Upper lobe of left lung (tissue), 6 donors: ENCODE results near the gene FBXO27. TPM values are rescaled to one million over a fixed set of nuclear protein-coding genes. Genes with fewer than 3 reads are reported as not detected.
"Not testable (repeated sequence)": the region's sequence is repeated elsewhere in the genome, so short reads cannot be mapped to it uniquely, and the experiment has no call there.

Experiments used
- ATAC-seq, 2 donors: fragments of 200-7000 bp; cut with Tn5 transposase; one replicate each; pipeline ENCODE4 v1.9.1; 2022; ENCODE audit warnings: mild to moderate bottlenecking in 2 of 2, moderate library complexity in 2 of 2; ENCODE audit not compliant: low FRiP score in 2 of 2
- DNase-seq, 2 donors: peaks; one replicate each; pipeline ENCODE4 v3.0.0-alpha.2; 2019 to 2020
- H3K27ac ChIP-seq, 4 donors: fragments of 200-600 bp; sonication (generic); one replicate each; pipeline ENCODE4 v1.5.1; 2016 to 2019
- H3K27me3 ChIP-seq, 4 donors: fragments of 200-600 bp; sonication (generic); one replicate each; pipeline ENCODE4 v1.5.1; 2017 to 2019
- H3K36me3 ChIP-seq, 4 donors: fragments of 200-600 bp; sonication (generic); one replicate each; pipeline ENCODE4 v1.5.1; 2016 to 2019
- H3K4me1 ChIP-seq, 4 donors: fragments of 200-600 bp; sonication (generic); one replicate each; pipeline ENCODE4 v1.5.1; 2018 to 2019
- H3K4me3 ChIP-seq, 4 donors: fragments of 200-600 bp; sonication (generic); one replicate each; pipeline ENCODE4 v1.5.1; 2017 to 2019; ENCODE audit warnings: mild to moderate bottlenecking in 2 of 4, moderate library complexity in 1 of 4
- H3K9me3 ChIP-seq, 4 donors: fragments of 200-600 bp; sonication (generic); one replicate each; pipeline ENCODE4 v1.5.1; 2018 to 2019
- EP300 ChIP-seq, 4 donors: sonication (generic); formaldehyde crosslinking; IDR thresholded peaks; one replicate each; pipeline ENCODE4 v1.5.1; 2017; ENCODE audit warnings: antibody characterized with exemption in 4 of 4, control low read depth in 2 of 4
- POLR2A ChIP-seq, 4 donors: fragments of 450-650 bp; IDR thresholded peaks; one replicate each; pipeline ENCODE4 v1.5.1; 2016 to 2017; ENCODE audit warnings: antibody characterized with exemption in 4 of 4, mild to moderate bottlenecking in 2 of 4
- POLR2AphosphoS5 ChIP-seq, 2 donors: sonication (generic); formaldehyde crosslinking; IDR thresholded peaks; one replicate each; pipeline ENCODE4 v1.5.1; 2017; ENCODE audit warnings: antibody characterized with exemption in 2 of 2
- WGBS, 2 donors: methylation state at CpG; one replicate each; pipeline ENCODE4 v1.1.5; 2017 to 2018; 5-methylcytosine and 5-hydroxymethylcytosine counted together
- total RNA-seq, 6 donors: library from RNA; depleted of rRNA in 4 of 6; stranded (reverse); fragments of >200 nt in 4 of 6; gene quantifications; one replicate each; pipeline versions ENCODE4 v1.1.0 to v1.2.1, GENCODE V29; 2016 to 2021
- TF ChIP-seq, protein P1 (sequence below), 6 experiments: fragments of 450-650 bp in 4 of 6; fragments of 200-600 bp in 2 of 6; sonication (generic) in 2 of 6; IDR thresholded peaks; one replicate each; pipeline ENCODE4 v1.5.1; 2016 to 2019; ENCODE audit warnings: antibody characterized with exemption in 6 of 6
- donor health status: DM: no; HTN: no; CAD: no; lungs with moderate emphysema.
- donor health status: DM: no; HTN: yes; CAD: no; lungs with severe emphysema.

FBXO27 gene
- total RNA-seq, 6 donors from 2014 or later, result 1.0 to 9.3 (median 6.3) TPM

DNA sequence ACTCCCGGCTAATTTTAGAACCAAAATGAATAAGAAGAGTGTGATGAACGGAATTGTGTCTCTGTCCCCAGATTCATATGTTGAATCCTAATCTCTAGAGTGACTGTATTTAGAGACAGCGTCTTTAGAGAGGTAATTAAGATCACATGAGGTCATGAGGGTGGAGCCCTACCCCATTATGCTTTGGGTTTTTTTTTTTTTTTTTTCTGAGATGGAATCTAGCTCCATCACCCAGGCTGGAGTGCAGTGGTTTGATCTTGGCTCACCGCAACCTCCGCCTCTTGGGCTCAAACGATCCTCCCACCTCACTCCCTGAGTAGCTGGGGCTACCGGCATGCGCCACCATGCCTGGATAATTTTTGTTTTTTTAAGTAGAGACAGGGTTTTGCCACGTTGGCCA, 27.9 kb downstream of the FBXO27 start:
- H3K27me3 ChIP-seq, result no peaks in the 10 kb centered on the region
- no peaks in the 10 kb centered on the region for H3K4me1 ChIP-seq
- TF ChIP-seq, protein P1, sequence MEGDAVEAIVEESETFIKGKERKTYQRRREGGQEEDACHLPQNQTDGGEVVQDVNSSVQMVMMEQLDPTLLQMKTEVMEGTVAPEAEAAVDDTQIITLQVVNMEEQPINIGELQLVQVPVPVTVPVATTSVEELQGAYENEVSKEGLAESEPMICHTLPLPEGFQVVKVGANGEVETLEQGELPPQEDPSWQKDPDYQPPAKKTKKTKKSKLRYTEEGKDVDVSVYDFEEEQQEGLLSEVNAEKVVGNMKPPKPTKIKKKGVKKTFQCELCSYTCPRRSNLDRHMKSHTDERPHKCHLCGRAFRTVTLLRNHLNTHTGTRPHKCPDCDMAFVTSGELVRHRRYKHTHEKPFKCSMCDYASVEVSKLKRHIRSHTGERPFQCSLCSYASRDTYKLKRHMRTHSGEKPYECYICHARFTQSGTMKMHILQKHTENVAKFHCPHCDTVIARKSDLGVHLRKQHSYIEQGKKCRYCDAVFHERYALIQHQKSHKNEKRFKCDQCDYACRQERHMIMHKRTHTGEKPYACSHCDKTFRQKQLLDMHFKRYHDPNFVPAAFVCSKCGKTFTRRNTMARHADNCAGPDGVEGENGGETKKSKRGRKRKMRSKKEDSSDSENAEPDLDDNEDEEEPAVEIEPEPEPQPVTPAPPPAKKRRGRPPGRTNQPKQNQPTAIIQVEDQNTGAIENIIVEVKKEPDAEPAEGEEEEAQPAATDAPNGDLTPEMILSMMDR (IDR thresholded peaks at IDR 0.05), result no peak
- TF ChIP-seq EP300 (IDR thresholded peaks at IDR 0.05) (no peak), POLR2AphosphoS5 (IDR thresholded peaks at IDR 0.05) (no peak), POLR2A (IDR thresholded peaks at IDR 0.05) (no peak)
- H3K36me3 ChIP-seq, result no peaks in the 10 kb centered on the region
- WGBS, 2 donors, result 71 to 78% methylated on average over 9 of the region's 9 CpGs
- no peak overlapping the region for H3K4me3 ChIP-seq
- H3K9me3 ChIP-seq, result no peaks in the 10 kb centered on the region
- no peak for ATAC-seq
- no peak overlapping the region for H3K27ac ChIP-seq
- no peak for DNase-seq

DNA sequence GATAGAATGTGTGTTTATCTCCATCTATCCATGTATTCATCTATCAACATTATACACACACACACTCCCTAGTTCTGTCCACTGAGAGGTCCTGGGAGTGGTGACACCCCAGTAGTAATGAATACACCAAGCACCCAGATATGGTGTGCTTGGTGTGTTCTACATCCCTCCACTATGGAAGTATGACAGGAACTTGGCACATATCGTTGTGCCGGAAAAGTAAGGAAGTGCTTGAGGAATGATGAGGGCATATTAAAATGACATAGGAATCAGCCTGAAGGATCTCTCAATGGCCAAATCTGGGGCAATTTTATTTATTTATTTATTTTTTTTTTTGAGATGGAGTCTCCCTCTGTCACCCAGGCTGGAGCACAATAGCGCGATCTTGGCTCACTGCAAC, 28.6 kb downstream of the FBXO27 start:
- Histone ChIP-seq H3K36me3 (no peaks in the 10 kb centered on the region), H3K4me3 (no peak overlapping the region), H3K4me1 (no peaks in the 10 kb centered on the region), H3K27me3 (no peaks in the 10 kb centered on the region), H3K9me3 (no peaks in the 10 kb centered on the region), H3K27ac (no peak overlapping the region)
- TF ChIP-seq, protein P1 (IDR thresholded peaks at IDR 0.05), result no peak
- no peak for TF ChIP-seq POLR2A (IDR thresholded peaks at IDR 0.05)
- TF ChIP-seq POLR2AphosphoS5 (IDR thresholded peaks at IDR 0.05), result no peak
- no peak for TF ChIP-seq EP300 (IDR thresholded peaks at IDR 0.05)
- no peak for ATAC-seq
- no peak for DNase-seq
- WGBS, 2 donors, result 56 to 58% methylated on average over 4 of the region's 4 CpGs

DNA sequence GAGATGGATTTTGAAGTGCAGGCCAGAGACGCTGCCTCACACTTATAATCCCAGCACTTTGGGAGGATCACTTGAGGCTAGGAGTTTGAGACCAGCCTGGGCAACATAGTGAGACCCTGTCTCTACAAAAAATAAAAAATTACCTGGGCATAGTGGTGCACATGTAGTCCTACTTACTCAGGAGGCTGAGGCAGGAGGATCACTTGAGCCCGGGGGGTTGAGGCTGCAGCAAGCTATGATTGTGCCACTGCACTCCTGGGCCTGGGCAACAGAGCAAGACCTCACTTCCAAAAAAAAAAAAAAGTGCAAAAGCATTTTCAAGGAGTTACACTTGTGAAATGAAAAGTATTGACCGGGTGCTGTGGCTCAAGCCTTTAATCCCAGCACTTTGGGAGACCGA, 29.2 kb downstream of the FBXO27 start:
- Histone ChIP-seq H3K27me3 (no peaks in the 10 kb centered on the region), H3K9me3 (no peaks in the 10 kb centered on the region), H3K36me3 (no peaks in the 10 kb centered on the region), H3K4me1 (no peaks in the 10 kb centered on the region), H3K4me3 (no peak overlapping the region), H3K27ac (no peak overlapping the region)
- ATAC-seq, result no peak
- DNase-seq, result no peak
- TF ChIP-seq POLR2AphosphoS5 (IDR thresholded peaks at IDR 0.05) (no peak), EP300 (IDR thresholded peaks at IDR 0.05) (no peak), POLR2A (IDR thresholded peaks at IDR 0.05) (no peak)
- TF ChIP-seq, protein P1 (IDR thresholded peaks at IDR 0.05), result no peak
- WGBS, 2 donors, result 76 to 84% methylated on average over 4 of the region's 4 CpGs

DNA sequence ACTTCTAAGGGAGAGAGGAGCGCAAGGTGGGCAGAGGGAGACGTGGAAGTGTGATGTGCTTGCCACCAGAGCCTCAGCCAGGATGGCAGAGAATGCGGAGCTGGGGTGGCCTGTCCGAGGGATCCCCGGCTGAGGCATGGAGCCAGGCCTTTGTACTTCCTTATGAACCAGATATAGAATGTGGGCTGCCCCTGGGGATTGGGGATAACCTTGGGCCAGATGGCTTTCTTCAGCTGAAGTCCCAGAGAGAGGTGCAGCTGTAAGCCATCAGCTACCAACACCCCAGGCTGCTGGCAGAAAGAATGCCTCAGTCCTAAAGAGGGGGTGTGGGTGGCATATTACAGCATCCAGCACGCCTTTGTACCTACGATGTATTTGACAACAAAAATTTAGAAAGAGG, 31.3 kb downstream of the FBXO27 start:
- no peaks in the 10 kb centered on the region for H3K4me1 ChIP-seq
- H3K27ac ChIP-seq, result no peak overlapping the region
- WGBS, 2 donors, result 79 to 81% methylated on average over 7 of the region's 7 CpGs
- TF ChIP-seq POLR2AphosphoS5 (IDR thresholded peaks at IDR 0.05), result peak in 1 of 2 donors; percentile 26
- no peak for TF ChIP-seq POLR2A (IDR thresholded peaks at IDR 0.05)
- peak in 1 of 4 donors; percentile 26 for TF ChIP-seq EP300 (IDR thresholded peaks at IDR 0.05)
- TF ChIP-seq, protein P1 (IDR thresholded peaks at IDR 0.05), result no peak
- DNase-seq, result no peak
- H3K4me3 ChIP-seq, result no peak overlapping the region
- no peaks in the 10 kb centered on the region for H3K27me3 ChIP-seq
- no peaks in the 10 kb centered on the region for H3K36me3 ChIP-seq
- no peak for ATAC-seq
- H3K9me3 ChIP-seq, result peaks cover 0 to 6% (median 0%) of the 10 kb centered on the region in 4 donors

DNA sequence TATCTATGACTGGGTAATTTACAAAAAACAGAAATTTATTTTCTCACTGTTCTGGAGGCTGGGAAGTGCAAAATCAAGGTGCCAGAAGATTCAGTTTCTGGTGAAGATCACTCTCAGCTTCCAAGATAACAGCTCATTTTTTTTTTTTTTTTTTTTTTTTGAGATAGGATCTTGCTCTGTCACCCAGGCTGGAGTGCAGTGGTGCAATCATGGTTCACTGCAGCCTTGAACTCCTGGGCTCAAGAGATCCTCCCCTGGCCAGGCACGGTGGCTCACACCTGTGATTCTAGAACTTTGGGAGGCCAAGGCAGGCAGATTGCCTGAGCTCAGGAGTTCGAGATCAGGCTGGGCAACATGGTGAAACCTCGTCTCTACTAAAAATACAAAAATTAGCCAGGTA, 34.8 kb downstream of the FBXO27 start:
- not testable (repeated sequence) for H3K4me3 ChIP-seq, H3K27me3 ChIP-seq, H3K27ac ChIP-seq, DNase-seq, H3K4me1 ChIP-seq, H3K36me3 ChIP-seq, H3K9me3 ChIP-seq, ATAC-seq
- 93 to 95% methylated on average over 3 of the region's 3 CpGs for WGBS, 2 donors
